ENCODE results near the gene EXOC4. TPM values are rescaled to one million over a fixed set of nuclear protein-coding genes. Genes with fewer than 3 reads are reported as not detected.
A peak's percentile ranks its signal among the peaks of the same experiment; 100 is the strongest.

Gene EXOC4
- total and polyA plus RNA-seq, 2 donors (not counting 3 experiments of a cell fraction or from before 2014, with no cell fraction given): 20.3 to 73.1 TPM

DNA sequence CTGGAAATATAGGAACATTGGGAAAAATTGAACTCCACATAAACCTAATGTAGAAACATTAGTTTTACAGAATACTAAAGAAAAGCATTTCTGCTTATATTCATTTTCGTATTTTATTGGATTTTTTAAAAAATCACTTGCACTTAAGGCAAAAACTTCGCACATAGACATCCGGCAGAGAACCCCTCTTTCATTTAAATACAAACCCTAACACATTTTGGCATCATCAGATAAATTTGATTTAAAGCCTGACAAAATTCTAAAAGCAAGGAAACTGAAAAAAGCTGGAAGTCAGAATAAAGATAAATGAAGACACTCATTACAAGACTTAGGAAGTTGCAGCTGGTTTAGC, 396 bp upstream of the EXOC4 start:
- Histone ChIP-seq H3K27ac (ENCODE audit: insufficient read depth, low read depth, low read length) (no peak overlapping the region), H4K20me1 (replicated peaks; ENCODE audit: control insufficient read depth, extremely low read depth, insufficient read depth, low read length) (no peaks in the 10 kb centered on the region), H3K4me2 (ENCODE audit: insufficient read depth, low read length) (peak overlapping the region; percentile 41), H3K4me1 (ENCODE audit: control insufficient read depth, extremely low read depth, insufficient read depth, low read length) (peaks cover 10% of the 10 kb centered on the region), H3K27me3 (ENCODE audit: control insufficient read depth in 2 of 2, insufficient read depth in 2 of 2, low read length in 2 of 2) (no peaks in the 10 kb centered on the region), H3K36me3 (ENCODE audit: control insufficient read depth in 2 of 2, extremely low read depth in 1 of 2, insufficient read depth in 2 of 2, low read length in 2 of 2) (no peaks in the 10 kb centered on the region), H3K9me3 (replicated peaks; ENCODE audit: control insufficient read depth, insufficient read depth, low read length) (no peaks in the 10 kb centered on the region), H3K79me2 (ENCODE audit: control insufficient read depth, insufficient read depth, low read length) (peaks cover 11% of the 10 kb centered on the region), H3K4me3 (replicated peaks in 1 of 3; ENCODE audit: insufficient read depth in 1 of 3, low read depth in 1 of 3, low read length in 3 of 3) (peak overlapping the region in 1 of 3 experiments; percentile 94), H3K9me1 (replicated peaks; ENCODE audit: control insufficient read depth, extremely low read depth, insufficient read depth, low read length) (no peaks in the 10 kb centered on the region), H3K9ac (replicated peaks; ENCODE audit: extremely low read depth, insufficient read depth, low read length) (no peak overlapping the region), H2AFZ (ENCODE audit: low read depth, low read length) (peak overlapping the region; percentile 11)
- TF ChIP-seq JUN (IDR thresholded peaks at IDR 0.05; ENCODE audit: borderline replicate concordance, insufficient read depth, insufficient read length, low read depth) (no peak), POLR2AphosphoS5 (IDR thresholded peaks at IDR 0.05; ENCODE audit: insufficient read depth, low read depth, low read length) (no peak), MYC (IDR thresholded peaks at IDR 0.05; ENCODE audit: low read depth, low read length) (no peak), POLR2A (IDR thresholded peaks at IDR 0.05; ENCODE audit: low read depth, low read length) (no peak), GATA2 (IDR thresholded peaks at IDR 0.05; ENCODE audit: insufficient read depth, insufficient read length, low read depth, low read length) (no peak), FOS (IDR thresholded peaks at IDR 0.05; ENCODE audit: borderline replicate concordance, insufficient read depth, low read length) (no peak), EZH2 (IDR thresholded peaks at IDR 0.05; ENCODE audit: borderline replicate concordance, low read depth, low read length, severe bottlenecking) (no peak)
- TF ChIP-seq, protein P1, sequence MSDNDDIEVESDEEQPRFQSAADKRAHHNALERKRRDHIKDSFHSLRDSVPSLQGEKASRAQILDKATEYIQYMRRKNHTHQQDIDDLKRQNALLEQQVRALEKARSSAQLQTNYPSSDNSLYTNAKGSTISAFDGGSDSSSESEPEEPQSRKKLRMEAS (IDR thresholded peaks at IDR 0.05; ENCODE audit: insufficient read depth, insufficient read length): no peak
- TF ChIP-seq, protein P2, sequence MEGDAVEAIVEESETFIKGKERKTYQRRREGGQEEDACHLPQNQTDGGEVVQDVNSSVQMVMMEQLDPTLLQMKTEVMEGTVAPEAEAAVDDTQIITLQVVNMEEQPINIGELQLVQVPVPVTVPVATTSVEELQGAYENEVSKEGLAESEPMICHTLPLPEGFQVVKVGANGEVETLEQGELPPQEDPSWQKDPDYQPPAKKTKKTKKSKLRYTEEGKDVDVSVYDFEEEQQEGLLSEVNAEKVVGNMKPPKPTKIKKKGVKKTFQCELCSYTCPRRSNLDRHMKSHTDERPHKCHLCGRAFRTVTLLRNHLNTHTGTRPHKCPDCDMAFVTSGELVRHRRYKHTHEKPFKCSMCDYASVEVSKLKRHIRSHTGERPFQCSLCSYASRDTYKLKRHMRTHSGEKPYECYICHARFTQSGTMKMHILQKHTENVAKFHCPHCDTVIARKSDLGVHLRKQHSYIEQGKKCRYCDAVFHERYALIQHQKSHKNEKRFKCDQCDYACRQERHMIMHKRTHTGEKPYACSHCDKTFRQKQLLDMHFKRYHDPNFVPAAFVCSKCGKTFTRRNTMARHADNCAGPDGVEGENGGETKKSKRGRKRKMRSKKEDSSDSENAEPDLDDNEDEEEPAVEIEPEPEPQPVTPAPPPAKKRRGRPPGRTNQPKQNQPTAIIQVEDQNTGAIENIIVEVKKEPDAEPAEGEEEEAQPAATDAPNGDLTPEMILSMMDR (IDR thresholded peaks at IDR 0.05; ENCODE audit: extremely low read depth in 1 of 2, insufficient read depth in 1 of 2, low read depth in 1 of 2, low read length in 2 of 2): no peak
- DNase-seq (ENCODE audit: low read depth, low spot score) (no peak), FAIRE-seq (no peak)
- dilution Hi-C loops (cut with MboI; ENCODE audit: extremely low pct_ligation_motif_present, low sequenced_read_pairs): no loop called here
- ChIA-PET CTCF (interaction anchor here (0.6 to 1.8 kb wide), 9 partner anchors 8 to 542 kb away, joined by 3 to 6 read pairs (median 4); no protein-coding TSS in a partner anchor), POLR2A (no interaction called here)
- BruUV-seq (replicated peaks): no TSS peak
- intact Hi-C loops (cut with micrococcal nuclease): loop anchor here (1.0 to 5.0 kb wide), 2 partner anchors 17 to 170 kb away; partner anchors contain the start of gene CHCHD3
